ENCODE data around the gene LAMTOR4.

Gene LAMTOR4

GRCh38 chr7:100148559-100149328 lies at the start of gene LAMTOR4:
LAMTOR4 (plus strand) TSS chr7:100148918; CDS start chr7:100148973, 55 bp downstream.
- DNase-seq (ENCODE audit: low read depth, low spot score): peak; percentile 96

GRCh38 chr7:100099452-100099851 lies 49.3 kb upstream of the LAMTOR4 start:
- no peak for DNase-seq (ENCODE audit: low read depth, low spot score)

GRCh38 chr7:100100420-100101015 lies 48.2 kb upstream of the LAMTOR4 start:
- DNase-seq (ENCODE audit: low read depth, low spot score): peak; percentile 69

GRCh38 chr7:100101016-100101862 lies 47.5 kb upstream of the LAMTOR4 start, which contains the start of the genes AP4M1 and MCM7:
AP4M1 (plus strand) TSS chr7:100101643; CDS start chr7:100101715, 72 bp downstream.
MCM7 (minus strand) TSS chr7:100101397; CDS start chr7:100101294, 103 bp downstream.
- DNase-seq (ENCODE audit: low read depth, low spot score): peak; percentile 94

GRCh38 chr7:100102950-100103840 lies 45.5 kb upstream of the LAMTOR4 start:
- DNase-seq (ENCODE audit: low read depth, low spot score): no peak

- no peak for DNase-seq (ENCODE audit: low read depth, low spot score)
Measured at GRCh38 chr7:100105534-100105933, 43.2 kb upstream of the LAMTOR4 start.

- no peak for DNase-seq (ENCODE audit: low read depth, low spot score)
Measured at GRCh38 chr7:100106633-100107032, 42.1 kb upstream of the LAMTOR4 start.

- DNase-seq (ENCODE audit: low read depth, low spot score): no peak
Measured at GRCh38 chr7:100107125-100107737, 41.5 kb upstream of the LAMTOR4 start.

- DNase-seq (ENCODE audit: low read depth, low spot score): no peak
Measured at GRCh38 chr7:100107890-100108289, 40.8 kb upstream of the LAMTOR4 start.

GRCh38 chr7:100109521-100110163 lies 39.1 kb upstream of the LAMTOR4 start:
- DNase-seq (ENCODE audit: low read depth, low spot score): no peak

GRCh38 chr7:100111156-100111555 lies 37.6 kb upstream of the LAMTOR4 start:
- DNase-seq (ENCODE audit: low read depth, low spot score): no peak

GRCh38 chr7:100111914-100112313 lies 36.8 kb upstream of the LAMTOR4 start:
- no peak for DNase-seq (ENCODE audit: low read depth, low spot score)

GRCh38 chr7:100115026-100115425 lies 33.7 kb upstream of the LAMTOR4 start:
- DNase-seq (ENCODE audit: low read depth, low spot score): no peak

GRCh38 chr7:100118388-100119071 lies 30.2 kb upstream of the LAMTOR4 start:
- no peak for DNase-seq (ENCODE audit: low read depth, low spot score)

- peak; percentile 90 for DNase-seq (ENCODE audit: low read depth, low spot score)
Measured at GRCh38 chr7:100119072-100119969, 29.4 kb upstream of the LAMTOR4 start, which contains the start of the genes CNPY4 and TAF6. CNPY4 (plus strand) TSS chr7:100119634; CDS start chr7:100119745, 111 bp downstream. TAF6 (minus strand) TSS chr7:100119358; CDS start chr7:100114209, 5,149 bp downstream.

GRCh38 chr7:100119970-100120732 lies 28.6 kb upstream of the LAMTOR4 start:
- DNase-seq (ENCODE audit: low read depth, low spot score): peak; percentile 45

GRCh38 chr7:100120733-100121036 lies 28.0 kb upstream of the LAMTOR4 start:
- DNase-seq (ENCODE audit: low read depth, low spot score): no peak

GRCh38 chr7:100122067-100122466 lies 26.7 kb upstream of the LAMTOR4 start:
- DNase-seq (ENCODE audit: low read depth, low spot score): no peak
